ENCODE data around the gene SEC14L6. TPM values are rescaled to one million over a fixed set of nuclear protein-coding genes. Genes with fewer than 3 reads are reported as not detected.

The SEC14L6 gene
- polyA plus RNA-seq, 1 donor (not counting 4 experiments of a cell fraction or from before 2014, with no cell fraction given) = not detected

DNA sequence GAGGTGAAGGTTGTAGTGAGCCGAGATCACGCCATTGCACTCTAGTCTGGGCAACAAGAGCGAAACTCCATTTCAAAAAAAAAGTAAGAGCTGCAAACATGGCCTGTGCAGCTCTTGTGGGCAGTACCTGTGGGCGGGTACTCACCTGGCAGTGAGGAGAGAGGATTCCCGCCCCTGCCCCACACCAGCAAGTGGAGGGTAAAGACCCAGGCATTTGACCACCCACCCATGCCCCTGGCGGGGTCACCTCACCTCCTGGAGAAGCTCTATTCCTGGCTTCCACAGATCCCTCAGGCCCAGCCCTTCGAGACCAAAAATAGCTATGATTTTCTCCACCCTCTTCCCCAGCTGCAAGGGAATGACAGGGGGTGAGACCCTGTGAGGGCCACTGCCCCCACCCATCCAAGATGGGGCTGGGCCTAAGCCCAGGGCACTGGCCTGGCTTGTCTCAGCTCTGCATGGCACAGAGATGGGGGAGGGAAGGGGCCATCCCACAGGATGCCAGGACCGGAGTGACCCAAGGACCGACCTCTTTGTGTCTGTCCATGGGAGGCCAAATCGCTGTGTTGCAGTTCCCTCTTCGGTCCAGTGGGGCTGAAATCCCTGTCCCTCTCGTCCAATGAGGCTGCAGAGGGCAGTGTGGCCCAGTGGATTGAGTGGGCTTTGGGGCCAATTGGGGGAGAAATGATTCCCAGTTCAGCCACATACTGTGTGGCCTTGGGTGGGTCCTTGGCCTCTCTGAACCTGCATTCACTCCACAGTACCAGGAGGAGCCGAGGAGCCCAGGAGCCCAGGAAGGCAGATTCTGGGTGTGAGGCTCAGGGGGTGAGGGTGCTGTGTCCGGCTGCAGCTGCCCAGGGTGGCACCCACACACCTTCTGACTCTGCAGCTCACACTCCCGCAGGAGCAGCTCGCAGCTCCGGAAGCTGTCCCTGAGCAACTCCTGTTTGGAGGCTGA is 14.6 kb downstream of the SEC14L6 start:
- no peaks in the 10 kb centered on the region for H3K36me3 ChIP-seq (ENCODE audit: control insufficient read depth in 2 of 2, extremely low read depth in 1 of 2, insufficient read depth in 2 of 2, low read length in 2 of 2)
- no peaks in the 10 kb centered on the region for H3K4me1 ChIP-seq (ENCODE audit: control insufficient read depth, extremely low read depth, insufficient read depth, low read length)
- TF ChIP-seq, protein P1, sequence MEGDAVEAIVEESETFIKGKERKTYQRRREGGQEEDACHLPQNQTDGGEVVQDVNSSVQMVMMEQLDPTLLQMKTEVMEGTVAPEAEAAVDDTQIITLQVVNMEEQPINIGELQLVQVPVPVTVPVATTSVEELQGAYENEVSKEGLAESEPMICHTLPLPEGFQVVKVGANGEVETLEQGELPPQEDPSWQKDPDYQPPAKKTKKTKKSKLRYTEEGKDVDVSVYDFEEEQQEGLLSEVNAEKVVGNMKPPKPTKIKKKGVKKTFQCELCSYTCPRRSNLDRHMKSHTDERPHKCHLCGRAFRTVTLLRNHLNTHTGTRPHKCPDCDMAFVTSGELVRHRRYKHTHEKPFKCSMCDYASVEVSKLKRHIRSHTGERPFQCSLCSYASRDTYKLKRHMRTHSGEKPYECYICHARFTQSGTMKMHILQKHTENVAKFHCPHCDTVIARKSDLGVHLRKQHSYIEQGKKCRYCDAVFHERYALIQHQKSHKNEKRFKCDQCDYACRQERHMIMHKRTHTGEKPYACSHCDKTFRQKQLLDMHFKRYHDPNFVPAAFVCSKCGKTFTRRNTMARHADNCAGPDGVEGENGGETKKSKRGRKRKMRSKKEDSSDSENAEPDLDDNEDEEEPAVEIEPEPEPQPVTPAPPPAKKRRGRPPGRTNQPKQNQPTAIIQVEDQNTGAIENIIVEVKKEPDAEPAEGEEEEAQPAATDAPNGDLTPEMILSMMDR (optimal IDR thresholded peaks at IDR 0.05 in 1 of 3, IDR thresholded peaks at IDR 0.05 in 1 of 3, conservative IDR thresholded peaks at IDR 0.05 in 1 of 3; ENCODE audit: extremely low read depth in 1 of 3, insufficient read depth in 2 of 3, low read length in 3 of 3) = no peak
- no peak for TF ChIP-seq EZH2 (IDR thresholded peaks at IDR 0.05; ENCODE audit: low read length)
- H3K27ac ChIP-seq (ENCODE audit: control insufficient read depth, insufficient read depth, low read length) = no peak overlapping the region
- no peaks in the 10 kb centered on the region for H3K79me2 ChIP-seq (ENCODE audit: control insufficient read depth, insufficient read depth, low read length)
- no peak overlapping the region for H3K9ac ChIP-seq (ENCODE audit: control insufficient read depth, extremely low read depth, insufficient read depth, low read length)
- H3K27me3 ChIP-seq (ENCODE audit: control insufficient read depth, extremely low read depth, insufficient read depth, low read length) = no peaks in the 10 kb centered on the region
- H2AFZ ChIP-seq (ENCODE audit: control insufficient read depth, low read length) = no peak overlapping the region
- no peak for DNase-seq (ENCODE audit: low read depth, low spot score)
- no peaks in the 10 kb centered on the region for H3K9me1 ChIP-seq (ENCODE audit: control insufficient read depth, extremely low read depth, insufficient read depth, low read length)
- no peak overlapping the region for H3K4me2 ChIP-seq (ENCODE audit: control insufficient read depth, extremely low read depth, insufficient read depth, low read depth, low read length)
- no peaks in the 10 kb centered on the region for H3K9me3 ChIP-seq (ENCODE audit: control insufficient read depth, low read depth, low read length)
- dilution Hi-C loops (cut with MboI; ENCODE audit: extremely low pct_ligation_motif_present, low sequenced_read_pairs) = no loop called here
- H4K20me1 ChIP-seq (ENCODE audit: control insufficient read depth, extremely low read depth, insufficient read depth, low read length) = no peaks in the 10 kb centered on the region
- no peak overlapping the region for H3K4me3 ChIP-seq (ENCODE audit: control insufficient read depth in 2 of 3, extremely low read depth in 1 of 3, insufficient read depth in 2 of 3, low read depth in 1 of 3, low read length in 3 of 3)
- no peak for FAIRE-seq

DNA sequence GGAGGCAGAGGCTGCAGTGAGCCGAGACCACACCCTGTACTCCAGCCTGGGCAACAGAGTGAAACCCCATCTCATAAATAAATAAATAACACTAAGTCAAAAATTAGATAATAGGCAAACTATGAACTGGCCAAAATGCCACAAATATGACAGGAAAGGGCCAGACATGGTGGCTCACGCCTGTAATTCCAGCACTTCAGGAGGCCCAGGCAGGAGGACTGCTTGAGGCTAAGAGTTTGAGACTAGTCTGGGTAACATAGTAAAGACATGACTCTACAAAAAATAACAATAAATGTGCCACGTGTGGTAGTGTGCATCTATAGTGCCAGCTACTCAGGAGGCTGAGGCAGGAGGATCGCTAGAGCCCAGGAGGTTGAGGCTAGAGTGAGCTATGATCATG is 19.9 kb downstream of the SEC14L6 start:
- dilution Hi-C loops (cut with MboI; ENCODE audit: extremely low pct_ligation_motif_present, low sequenced_read_pairs) = no loop called here
- H3K79me2 ChIP-seq (ENCODE audit: control insufficient read depth, insufficient read depth, low read length) = no peaks in the 10 kb centered on the region
- FAIRE-seq = no peak

More for the DNA sequence above, 19.9 kb downstream of the SEC14L6 start:
- no peak for DNase-seq (ENCODE audit: low read depth, low spot score)
- Histone ChIP-seq H4K20me1 (ENCODE audit: control insufficient read depth, extremely low read depth, insufficient read depth, low read length) (peaks cover 3% of the 10 kb centered on the region), H2AFZ (ENCODE audit: control insufficient read depth, low read length) (no peak overlapping the region), H3K4me1 (ENCODE audit: control insufficient read depth, extremely low read depth, insufficient read depth, low read length) (no peaks in the 10 kb centered on the region), H3K27ac (ENCODE audit: control insufficient read depth, insufficient read depth, low read length) (no peak overlapping the region), H3K4me2 (ENCODE audit: control insufficient read depth, extremely low read depth, insufficient read depth, low read depth, low read length) (no peak overlapping the region), H3K36me3 (ENCODE audit: control insufficient read depth in 2 of 2, extremely low read depth in 1 of 2, insufficient read depth in 2 of 2, low read length in 2 of 2) (no peaks in the 10 kb centered on the region), H3K4me3 (ENCODE audit: control insufficient read depth in 2 of 3, extremely low read depth in 1 of 3, insufficient read depth in 2 of 3, low read depth in 1 of 3, low read length in 3 of 3) (no peak overlapping the region), H3K9me3 (ENCODE audit: control insufficient read depth, low read depth, low read length) (no peaks in the 10 kb centered on the region), H3K9me1 (ENCODE audit: control insufficient read depth, extremely low read depth, insufficient read depth, low read length) (no peaks in the 10 kb centered on the region), H3K9ac (ENCODE audit: control insufficient read depth, extremely low read depth, insufficient read depth, low read length) (no peak overlapping the region), H3K27me3 (ENCODE audit: control insufficient read depth, extremely low read depth, insufficient read depth, low read length) (peaks cover 10% of the 10 kb centered on the region)
- no peak for TF ChIP-seq EZH2 (IDR thresholded peaks at IDR 0.05; ENCODE audit: low read length)
